ENCODE results near the gene SAMM50.

DNA sequence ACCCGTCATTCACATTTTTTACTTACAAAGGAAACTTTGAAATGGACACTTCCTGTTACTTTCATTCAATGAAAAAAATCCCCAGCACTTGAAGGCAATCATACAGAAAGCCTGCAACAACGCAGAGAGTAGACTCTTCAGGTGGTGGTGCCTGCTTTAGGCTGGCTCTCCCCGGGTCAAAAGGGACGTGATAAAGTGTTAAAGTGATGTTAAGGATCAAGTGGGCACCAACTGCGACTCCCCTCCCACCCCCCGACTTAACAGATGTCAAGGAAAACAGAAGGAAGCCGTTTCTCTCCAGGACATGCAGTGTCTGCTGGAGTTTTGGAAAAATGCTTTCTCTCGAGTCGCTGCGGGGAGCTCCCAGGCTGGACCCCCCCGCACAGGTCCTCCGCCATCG lies 32.1 kb upstream of the SAMM50 start:
- TF ChIP-seq, protein P1, sequence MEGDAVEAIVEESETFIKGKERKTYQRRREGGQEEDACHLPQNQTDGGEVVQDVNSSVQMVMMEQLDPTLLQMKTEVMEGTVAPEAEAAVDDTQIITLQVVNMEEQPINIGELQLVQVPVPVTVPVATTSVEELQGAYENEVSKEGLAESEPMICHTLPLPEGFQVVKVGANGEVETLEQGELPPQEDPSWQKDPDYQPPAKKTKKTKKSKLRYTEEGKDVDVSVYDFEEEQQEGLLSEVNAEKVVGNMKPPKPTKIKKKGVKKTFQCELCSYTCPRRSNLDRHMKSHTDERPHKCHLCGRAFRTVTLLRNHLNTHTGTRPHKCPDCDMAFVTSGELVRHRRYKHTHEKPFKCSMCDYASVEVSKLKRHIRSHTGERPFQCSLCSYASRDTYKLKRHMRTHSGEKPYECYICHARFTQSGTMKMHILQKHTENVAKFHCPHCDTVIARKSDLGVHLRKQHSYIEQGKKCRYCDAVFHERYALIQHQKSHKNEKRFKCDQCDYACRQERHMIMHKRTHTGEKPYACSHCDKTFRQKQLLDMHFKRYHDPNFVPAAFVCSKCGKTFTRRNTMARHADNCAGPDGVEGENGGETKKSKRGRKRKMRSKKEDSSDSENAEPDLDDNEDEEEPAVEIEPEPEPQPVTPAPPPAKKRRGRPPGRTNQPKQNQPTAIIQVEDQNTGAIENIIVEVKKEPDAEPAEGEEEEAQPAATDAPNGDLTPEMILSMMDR (IDR thresholded peaks at IDR 0.05): no peak
- no peak for TF ChIP-seq POLR2A (IDR thresholded peaks at IDR 0.05)
